ENCODE data around the gene TMEM9. TPM values are rescaled to one million over a fixed set of nuclear protein-coding genes. Genes with fewer than 3 reads are reported as not detected.

Gene TMEM9
- total RNA-seq, 1 donor from 2014 or later: 126 TPM

- TF ChIP-seq, protein P1, sequence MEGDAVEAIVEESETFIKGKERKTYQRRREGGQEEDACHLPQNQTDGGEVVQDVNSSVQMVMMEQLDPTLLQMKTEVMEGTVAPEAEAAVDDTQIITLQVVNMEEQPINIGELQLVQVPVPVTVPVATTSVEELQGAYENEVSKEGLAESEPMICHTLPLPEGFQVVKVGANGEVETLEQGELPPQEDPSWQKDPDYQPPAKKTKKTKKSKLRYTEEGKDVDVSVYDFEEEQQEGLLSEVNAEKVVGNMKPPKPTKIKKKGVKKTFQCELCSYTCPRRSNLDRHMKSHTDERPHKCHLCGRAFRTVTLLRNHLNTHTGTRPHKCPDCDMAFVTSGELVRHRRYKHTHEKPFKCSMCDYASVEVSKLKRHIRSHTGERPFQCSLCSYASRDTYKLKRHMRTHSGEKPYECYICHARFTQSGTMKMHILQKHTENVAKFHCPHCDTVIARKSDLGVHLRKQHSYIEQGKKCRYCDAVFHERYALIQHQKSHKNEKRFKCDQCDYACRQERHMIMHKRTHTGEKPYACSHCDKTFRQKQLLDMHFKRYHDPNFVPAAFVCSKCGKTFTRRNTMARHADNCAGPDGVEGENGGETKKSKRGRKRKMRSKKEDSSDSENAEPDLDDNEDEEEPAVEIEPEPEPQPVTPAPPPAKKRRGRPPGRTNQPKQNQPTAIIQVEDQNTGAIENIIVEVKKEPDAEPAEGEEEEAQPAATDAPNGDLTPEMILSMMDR (conservative IDR thresholded peaks at IDR 0.05; ENCODE audit: low read depth, low read length): no peak
- no peak overlapping the region for H3K4me3 ChIP-seq (ENCODE audit: low read depth, low read length)
- DNase-seq (ENCODE audit: low read depth): no peak
These were observed 53.9 kb downstream of the TMEM9 start for GRCh38 chr1:201100169-201100930.

DNA sequence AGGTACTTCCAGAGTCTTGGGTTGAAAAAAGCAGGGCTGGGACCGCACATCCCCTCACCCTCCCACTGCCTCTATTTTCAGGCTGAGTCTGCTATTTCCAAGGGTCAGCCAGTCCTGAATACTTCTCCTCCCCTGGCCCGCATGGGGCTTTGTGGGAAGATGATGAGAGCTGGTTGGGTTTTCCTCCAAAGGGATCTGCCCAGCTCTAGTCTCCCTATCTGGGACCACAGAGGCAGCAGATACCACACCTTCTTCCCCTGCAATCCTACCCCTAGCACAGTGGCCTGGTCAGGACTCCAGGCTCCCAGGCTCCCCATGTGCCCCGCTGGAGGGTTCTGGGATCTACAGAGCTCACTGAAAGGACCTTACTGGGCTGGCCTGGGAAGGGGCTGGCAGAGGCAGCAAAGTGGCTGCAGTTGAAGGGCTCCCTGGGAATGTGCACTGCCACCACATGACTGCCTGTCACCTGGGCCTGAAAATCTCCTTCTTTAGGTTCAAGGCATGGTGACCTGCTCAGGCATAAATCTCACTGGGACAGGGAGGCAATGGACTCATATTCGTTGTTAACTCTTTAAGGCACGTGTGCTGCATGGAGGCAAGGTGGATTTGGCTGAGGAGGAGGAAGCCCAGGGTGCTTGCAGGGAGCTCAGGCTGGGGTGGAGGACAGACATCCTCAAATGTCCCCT lies 55.1 kb downstream of the TMEM9 start:
- no peak overlapping the region for H3K4me3 ChIP-seq (ENCODE audit: low read depth, low read length)
- DNase-seq (ENCODE audit: low read depth): no peak
- TF ChIP-seq, protein P1 (conservative IDR thresholded peaks at IDR 0.05; ENCODE audit: low read depth, low read length): no peak

- TF ChIP-seq, protein P1 (conservative IDR thresholded peaks at IDR 0.05; ENCODE audit: low read depth, low read length): no peak
- H3K4me3 ChIP-seq (ENCODE audit: low read depth, low read length): no peak overlapping the region
- no peak for DNase-seq (ENCODE audit: low read depth)
These were observed 57.1 kb downstream of the TMEM9 start for GRCh38 chr1:201096977-201097856.

- no peak for DNase-seq (ENCODE audit: low read depth)
- TF ChIP-seq, protein P1 (conservative IDR thresholded peaks at IDR 0.05; ENCODE audit: low read depth, low read length): no peak
- no peak overlapping the region for H3K4me3 ChIP-seq (ENCODE audit: low read depth, low read length)
These were observed 58.2 kb downstream of the TMEM9 start for GRCh38 chr1:201096041-201096461.

DNA sequence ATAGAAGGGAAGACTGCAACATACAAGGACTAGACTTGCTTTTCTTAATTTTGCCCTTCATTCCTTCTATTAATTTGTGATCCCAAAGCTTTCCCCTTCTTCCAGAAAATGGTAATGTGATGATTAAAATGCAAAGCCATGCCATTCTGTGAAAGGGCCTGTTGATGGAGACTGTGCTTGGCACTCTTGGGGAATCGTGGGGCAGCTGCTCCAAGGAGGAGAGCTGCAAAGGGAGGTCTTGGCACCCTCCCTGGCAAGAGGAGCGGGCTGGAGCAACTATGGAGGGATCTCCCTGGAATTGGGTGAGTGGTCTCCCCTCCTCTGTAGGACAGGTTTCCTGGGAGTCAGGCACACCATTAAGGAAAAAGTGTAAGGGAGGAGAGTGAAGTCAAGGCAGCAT lies 58.7 kb downstream of the TMEM9 start:
- DNase-seq (ENCODE audit: low read depth): no peak
- H3K4me3 ChIP-seq (ENCODE audit: low read depth, low read length): no peak overlapping the region
- TF ChIP-seq, protein P1 (conservative IDR thresholded peaks at IDR 0.05; ENCODE audit: low read depth, low read length): no peak

- TF ChIP-seq, protein P1 (conservative IDR thresholded peaks at IDR 0.05; ENCODE audit: low read depth, low read length): no peak
- no peak for DNase-seq (ENCODE audit: low read depth)
- H3K4me3 ChIP-seq (ENCODE audit: low read depth, low read length): no peak overlapping the region
These were observed 59.4 kb downstream of the TMEM9 start for GRCh38 chr1:201094832-201095231.
